Frontal cortex (tissue), 4 donors: ENCODE data around the gene ORMDL3. TPM values are rescaled to one million over a fixed set of nuclear protein-coding genes. Genes with fewer than 3 reads are reported as not detected.
"Not testable (repeated sequence)": the region's sequence is repeated elsewhere in the genome, so short reads cannot be mapped to it uniquely, and the experiment has no call there.

ENCODE experiments used
- DNase-seq, 2 donors: peaks; one replicate each; pipeline ENCODE4 v3.0.0; 2012; ENCODE audit warnings: low spot score in 2 of 2
- FAIRE-seq: peaks from 2 replicates; lab custom pipeline; 2012; peaks lifted over from hg19 to GRCh38; lab: Jason Lieb, UNC
- total RNA-seq: library from RNA; depleted of rRNA; stranded (reverse); fragments of >200 nt; gene quantifications from one replicate; pipeline ENCODE4 v1.2.3, GENCODE V29; 2014
- donor health status: control.
- donor health status: control.
- donor health status: control.

ORMDL3 gene
- total RNA-seq, 1 donor from 2014 or later: 38.3 TPM

GRCh38 chr17:39951924-39952679 lies 24.7 kb upstream of the ORMDL3 start:
- FAIRE-seq (no peak), DNase-seq (no peak)

GRCh38 chr17:39950871-39951348 lies 23.5 kb upstream of the ORMDL3 start:
- no peak for DNase-seq
- no peak for FAIRE-seq

- FAIRE-seq (no peak), DNase-seq (no peak)
Measured at GRCh38 chr17:39949028-39949427, 21.6 kb upstream of the ORMDL3 start.

GRCh38 chr17:39948489-39948828 lies 21.1 kb upstream of the ORMDL3 start:
- not testable (repeated sequence) for FAIRE-seq, DNase-seq

GRCh38 chr17:39946551-39947330 lies 19.3 kb upstream of the ORMDL3 start:
- DNase-seq (no peak), FAIRE-seq (no peak)

GRCh38 chr17:39944393-39944711 lies 17.0 kb upstream of the ORMDL3 start:
- DNase-seq (no peak), FAIRE-seq (no peak)

GRCh38 chr17:39943702-39944392 lies 16.4 kb upstream of the ORMDL3 start:
- no peak for FAIRE-seq
- no peak for DNase-seq

- DNase-seq: no peak
- no peak for FAIRE-seq
Measured at GRCh38 chr17:39939588-39940419, 12.4 kb upstream of the ORMDL3 start.

GRCh38 chr17:39939106-39939505 lies 11.7 kb upstream of the ORMDL3 start:
- FAIRE-seq: no peak

GRCh38 chr17:39938140-39938869 lies 10.9 kb upstream of the ORMDL3 start:
- DNase-seq: no peak
- FAIRE-seq: no peak

More at GRCh38 chr17:39939106-39939505, 11.7 kb upstream of the ORMDL3 start:
- DNase-seq: no peak

- DNase-seq (no peak), FAIRE-seq (no peak)
Measured at GRCh38 chr17:39937447-39937846, 10.0 kb upstream of the ORMDL3 start.

GRCh38 chr17:39935909-39936308 lies 8.5 kb upstream of the ORMDL3 start:
- FAIRE-seq (no peak), DNase-seq (no peak)

- FAIRE-seq: no peak
- DNase-seq: no peak
Measured at GRCh38 chr17:39934324-39934723, 6.9 kb upstream of the ORMDL3 start.

- FAIRE-seq (no peak), DNase-seq (no peak)
Measured at GRCh38 chr17:39933912-39934311, 6.5 kb upstream of the ORMDL3 start.

- no peak for DNase-seq
- no peak for FAIRE-seq
Measured at GRCh38 chr17:39929646-39930407, 2.4 kb upstream of the ORMDL3 start.

- no peak for DNase-seq
- no peak for FAIRE-seq
Measured at GRCh38 chr17:39928858-39929645, 1.7 kb upstream of the ORMDL3 start.

GRCh38 chr17:39927929-39928857 lies 792 bp upstream of the ORMDL3 start:
- no peak for DNase-seq
- no peak for FAIRE-seq
